Measurements from ENCODE around the gene EIF5AL1. TPM values are rescaled to one million over a fixed set of nuclear protein-coding genes. Genes with fewer than 3 reads are reported as not detected.

EIF5AL1 gene
- total RNA-seq, 1 donor from 2014 or later, result 0.59 TPM

DNA sequence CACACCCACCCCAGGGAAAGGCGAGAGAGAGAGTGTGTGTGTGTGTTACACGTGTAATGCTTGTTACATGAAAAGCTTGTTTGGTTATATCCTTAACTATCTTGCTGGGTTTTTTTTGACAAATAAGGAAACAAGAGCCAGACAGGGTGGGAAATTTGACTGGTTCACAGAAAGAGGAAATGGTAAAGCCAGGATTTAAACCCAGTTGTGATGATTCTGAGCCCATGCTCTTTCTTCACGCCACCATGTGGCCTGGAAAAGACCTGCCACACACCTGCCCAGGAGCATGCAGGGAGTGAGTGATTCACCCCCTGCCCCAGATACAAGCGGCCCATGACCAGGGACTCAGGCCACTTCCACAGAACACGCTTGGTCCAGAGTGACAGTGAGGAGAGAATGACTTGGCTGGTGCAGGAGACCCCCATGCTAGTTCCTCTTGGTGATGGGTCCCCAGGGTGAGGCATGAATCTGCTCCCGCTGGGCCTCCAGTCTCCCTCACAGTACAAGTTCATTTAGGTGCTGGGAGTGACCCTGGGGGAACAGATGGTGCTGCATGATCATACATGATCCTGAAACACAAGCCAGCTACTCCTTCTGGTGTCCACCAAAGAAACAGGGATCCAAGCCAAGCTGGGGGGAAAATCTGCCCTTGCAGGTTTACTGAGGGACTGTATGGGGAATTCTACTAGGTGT, 21.0 kb upstream of the EIF5AL1 start:
- no peak overlapping the region for H3K27ac Mint-ChIP-seq (ENCODE audit: unreplicated experiment)
- DNase-seq (ENCODE audit: low spot score), result no peak
- peaks cover 5% of the 10 kb centered on the region for H3K27me3 Mint-ChIP-seq (ENCODE audit: unreplicated experiment)
- peaks cover 6% of the 10 kb centered on the region for H3K4me1 Mint-ChIP-seq (ENCODE audit: unreplicated experiment)
- TF ChIP-seq, protein P1, sequence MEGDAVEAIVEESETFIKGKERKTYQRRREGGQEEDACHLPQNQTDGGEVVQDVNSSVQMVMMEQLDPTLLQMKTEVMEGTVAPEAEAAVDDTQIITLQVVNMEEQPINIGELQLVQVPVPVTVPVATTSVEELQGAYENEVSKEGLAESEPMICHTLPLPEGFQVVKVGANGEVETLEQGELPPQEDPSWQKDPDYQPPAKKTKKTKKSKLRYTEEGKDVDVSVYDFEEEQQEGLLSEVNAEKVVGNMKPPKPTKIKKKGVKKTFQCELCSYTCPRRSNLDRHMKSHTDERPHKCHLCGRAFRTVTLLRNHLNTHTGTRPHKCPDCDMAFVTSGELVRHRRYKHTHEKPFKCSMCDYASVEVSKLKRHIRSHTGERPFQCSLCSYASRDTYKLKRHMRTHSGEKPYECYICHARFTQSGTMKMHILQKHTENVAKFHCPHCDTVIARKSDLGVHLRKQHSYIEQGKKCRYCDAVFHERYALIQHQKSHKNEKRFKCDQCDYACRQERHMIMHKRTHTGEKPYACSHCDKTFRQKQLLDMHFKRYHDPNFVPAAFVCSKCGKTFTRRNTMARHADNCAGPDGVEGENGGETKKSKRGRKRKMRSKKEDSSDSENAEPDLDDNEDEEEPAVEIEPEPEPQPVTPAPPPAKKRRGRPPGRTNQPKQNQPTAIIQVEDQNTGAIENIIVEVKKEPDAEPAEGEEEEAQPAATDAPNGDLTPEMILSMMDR (IDR thresholded peaks at IDR 0.05; ENCODE audit: unreplicated experiment), result no peak
- H3K9me3 Mint-ChIP-seq (ENCODE audit: unreplicated experiment), result no peaks in the 10 kb centered on the region
- no peak overlapping the region for H3K4me3 Mint-ChIP-seq (ENCODE audit: unreplicated experiment)
- no peaks in the 10 kb centered on the region for H3K36me3 Mint-ChIP-seq (ENCODE audit: low read depth, unreplicated experiment)

DNA sequence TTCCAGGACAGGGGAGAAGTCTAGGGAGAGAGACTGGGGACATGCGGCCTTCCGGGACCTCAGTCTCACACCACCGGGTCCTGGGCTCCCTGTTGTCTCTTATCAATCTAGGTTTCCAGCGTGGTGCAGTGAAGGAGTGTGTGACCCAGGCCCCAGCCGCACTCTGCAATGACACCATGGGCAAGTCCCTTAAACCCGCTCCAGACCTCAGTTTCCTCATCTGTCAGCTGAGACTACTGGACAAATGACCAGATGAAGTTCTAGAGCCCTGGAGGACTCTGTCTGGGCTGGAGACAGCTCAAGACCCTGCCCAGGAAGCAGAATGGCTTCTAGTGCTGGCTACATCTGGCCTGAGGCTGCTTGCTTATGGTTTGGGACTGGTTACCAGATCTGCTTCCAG, 20.1 kb upstream of the EIF5AL1 start:
- H3K9me3 Mint-ChIP-seq (ENCODE audit: unreplicated experiment), result no peaks in the 10 kb centered on the region
- H3K27ac Mint-ChIP-seq (ENCODE audit: unreplicated experiment), result no peak overlapping the region
- H3K4me3 Mint-ChIP-seq (ENCODE audit: unreplicated experiment), result no peak overlapping the region
- H3K4me1 Mint-ChIP-seq (ENCODE audit: unreplicated experiment), result no peaks in the 10 kb centered on the region
- H3K36me3 Mint-ChIP-seq (ENCODE audit: low read depth, unreplicated experiment), result no peaks in the 10 kb centered on the region
- DNase-seq (ENCODE audit: low spot score), result no peak
- peaks cover 5% of the 10 kb centered on the region for H3K27me3 Mint-ChIP-seq (ENCODE audit: unreplicated experiment)
- TF ChIP-seq, protein P1 (IDR thresholded peaks at IDR 0.05; ENCODE audit: unreplicated experiment), result no peak

DNA sequence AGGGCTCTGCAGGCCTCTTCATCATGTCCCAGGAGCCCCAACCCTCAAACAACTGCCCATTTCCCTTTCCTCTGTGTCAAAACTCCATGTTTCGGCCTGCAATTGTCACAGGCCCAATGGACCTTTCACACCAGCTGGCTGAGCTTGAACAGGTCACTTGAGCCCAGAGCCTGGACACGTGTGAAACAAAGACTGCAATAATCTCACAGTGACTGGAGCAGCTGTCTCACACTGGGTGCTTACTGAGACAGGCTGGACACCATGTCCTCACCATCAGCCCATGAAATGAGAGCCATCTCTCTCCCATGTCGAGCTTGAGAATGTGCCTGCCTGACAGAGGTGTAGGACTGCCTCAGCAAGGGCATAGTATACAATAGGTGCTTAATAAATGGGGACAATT, 19.5 kb upstream of the EIF5AL1 start:
- Mint-ChIP-seq H3K27ac (ENCODE audit: unreplicated experiment) (no peak overlapping the region), H3K36me3 (ENCODE audit: low read depth, unreplicated experiment) (no peaks in the 10 kb centered on the region), H3K9me3 (ENCODE audit: unreplicated experiment) (no peaks in the 10 kb centered on the region), H3K4me1 (ENCODE audit: unreplicated experiment) (no peaks in the 10 kb centered on the region), H3K27me3 (ENCODE audit: unreplicated experiment) (peaks cover 5% of the 10 kb centered on the region), H3K4me3 (ENCODE audit: unreplicated experiment) (no peak overlapping the region)
- DNase-seq (ENCODE audit: low spot score), result no peak
- TF ChIP-seq, protein P1 (IDR thresholded peaks at IDR 0.05; ENCODE audit: unreplicated experiment), result no peak

DNA sequence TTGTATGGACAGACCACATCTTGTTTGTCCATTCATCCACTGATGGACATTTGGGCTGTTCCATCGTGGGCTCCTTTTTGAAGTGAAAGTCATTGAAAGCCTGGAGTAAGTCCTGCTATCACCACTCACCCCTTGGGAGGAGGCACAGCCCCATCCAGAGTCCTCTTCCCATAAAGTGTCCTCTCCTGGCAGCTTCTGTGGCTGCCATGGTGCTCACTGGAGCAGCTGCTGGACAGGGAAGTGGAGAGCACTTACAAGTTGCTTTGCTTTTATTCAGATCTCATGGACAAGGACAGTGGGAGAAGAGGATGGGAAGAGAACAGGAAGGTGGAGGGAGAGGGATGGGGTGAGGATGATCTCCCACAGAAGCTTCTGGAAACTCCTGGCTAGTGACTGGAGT, 18.5 kb upstream of the EIF5AL1 start:
- TF ChIP-seq, protein P1 (IDR thresholded peaks at IDR 0.05; ENCODE audit: unreplicated experiment), result no peak
- no peak for DNase-seq (ENCODE audit: low spot score)
- Mint-ChIP-seq H3K4me3 (ENCODE audit: unreplicated experiment) (no peak overlapping the region), H3K36me3 (ENCODE audit: low read depth, unreplicated experiment) (no peaks in the 10 kb centered on the region), H3K27me3 (ENCODE audit: unreplicated experiment) (peaks cover 5% of the 10 kb centered on the region), H3K4me1 (ENCODE audit: unreplicated experiment) (no peaks in the 10 kb centered on the region), H3K27ac (ENCODE audit: unreplicated experiment) (no peak overlapping the region), H3K9me3 (ENCODE audit: unreplicated experiment) (no peaks in the 10 kb centered on the region)

DNA sequence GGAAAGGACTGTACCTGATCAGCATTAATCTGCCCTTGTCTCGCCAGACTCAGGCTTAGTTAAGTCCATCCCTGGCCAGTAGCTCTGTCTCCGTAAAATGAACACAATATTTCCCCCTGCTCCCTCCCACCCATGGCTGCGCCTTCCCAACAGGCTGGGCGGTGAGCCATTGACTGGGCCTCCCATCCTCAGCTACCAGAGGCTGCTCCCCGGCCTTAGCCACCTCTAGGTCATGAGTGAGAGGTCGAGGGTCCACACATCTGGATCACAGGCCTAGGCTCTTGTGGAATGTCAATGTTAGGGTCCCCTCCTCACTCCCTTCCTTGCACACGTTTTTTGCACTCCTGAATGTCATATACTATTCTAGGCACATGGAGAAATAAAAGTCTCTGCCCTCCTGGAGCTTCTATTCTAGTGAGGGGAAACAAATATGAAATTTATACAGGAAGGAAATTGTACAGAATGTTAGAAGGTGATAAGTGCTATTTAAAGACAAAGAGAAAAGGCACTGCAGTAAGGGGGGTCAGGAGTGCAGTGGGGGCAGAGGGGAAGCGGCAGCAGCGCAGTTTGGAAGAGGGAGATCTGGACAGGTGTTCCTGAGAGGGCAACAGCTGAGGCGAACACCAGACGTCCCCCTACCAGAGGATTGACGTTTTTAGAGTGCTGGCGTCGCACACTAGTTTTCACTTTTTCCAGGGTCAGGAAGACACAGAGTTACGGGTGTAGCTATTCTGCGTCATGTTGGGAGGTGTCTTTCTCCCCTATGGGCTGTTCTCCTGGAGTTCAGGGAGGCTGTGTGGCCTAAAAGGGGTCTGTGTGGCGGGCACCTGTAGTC, 17.2 kb upstream of the EIF5AL1 start:
- DNase-seq (ENCODE audit: low spot score), result no peak
- Mint-ChIP-seq H3K36me3 (ENCODE audit: low read depth, unreplicated experiment) (no peaks in the 10 kb centered on the region), H3K4me1 (ENCODE audit: unreplicated experiment) (no peaks in the 10 kb centered on the region), H3K9me3 (ENCODE audit: unreplicated experiment) (no peaks in the 10 kb centered on the region), H3K27ac (ENCODE audit: unreplicated experiment) (no peak overlapping the region), H3K27me3 (ENCODE audit: unreplicated experiment) (peaks cover 7% of the 10 kb centered on the region), H3K4me3 (ENCODE audit: unreplicated experiment) (no peak overlapping the region)
- TF ChIP-seq, protein P1 (IDR thresholded peaks at IDR 0.05; ENCODE audit: unreplicated experiment), result no peak
